ENCODE results near the gene C1QTNF12.

C1QTNF12 gene

DNA sequence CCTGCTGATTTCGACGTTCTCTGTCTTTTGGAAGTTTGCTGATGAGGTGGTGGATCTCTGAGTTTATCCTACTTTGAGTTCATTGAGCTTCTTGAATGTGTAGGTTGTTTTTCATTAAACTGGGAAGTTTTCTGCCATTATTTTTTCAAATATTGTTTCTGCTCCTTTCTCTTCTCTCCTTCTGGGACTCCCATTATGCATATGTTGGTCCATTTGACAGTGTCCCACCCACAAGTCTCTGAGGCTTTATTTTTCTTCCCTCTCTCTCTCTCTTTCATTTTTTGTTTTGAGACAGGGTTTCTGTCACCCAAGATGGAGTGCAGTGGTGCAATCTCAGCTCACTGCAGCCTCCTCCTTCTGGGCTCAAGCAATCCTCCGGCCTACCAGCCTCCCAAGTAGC is 51.8 kb downstream of the C1QTNF12 start:
- H3K4me3 ChIP-seq = no peak overlapping the region
- no peak for TF ChIP-seq FOXP2 (optimal IDR thresholded peaks at IDR 0.05; ENCODE audit: control extremely low read depth, extremely low read length, insufficient read depth)
- no peak for TF ChIP-seq EZH2 (IDR thresholded peaks at IDR 0.05)
- no peak for TF ChIP-seq POLR2AphosphoS5 (IDR thresholded peaks at IDR 0.05; ENCODE audit: borderline replicate concordance, low read depth, low read length)
- no peak overlapping the region for H3K9ac ChIP-seq (ENCODE audit: insufficient read length)
- no peaks in the 10 kb centered on the region for H3K36me3 ChIP-seq (ENCODE audit: insufficient read depth, low read length)
- H3K9me3 ChIP-seq (ENCODE audit: low read depth, low read length) = no peaks in the 10 kb centered on the region
- DNase-seq (ENCODE audit: low read depth, low spot score) = no peak
- no peak overlapping the region for H3K27ac ChIP-seq
